A549 treated with RU486 at 1 μM for 4 hours (cell line): ENCODE results near the gene SGCB. TPM values are rescaled to one million over a fixed set of nuclear protein-coding genes. Genes with fewer than 3 reads are reported as not detected.

Experiments used
- total RNA-seq: library from RNA; stranded (reverse); fragments of 200-300 nt; extraction: Qiagen RNA extraction; gene quantifications from 5 replicates; pipeline ENCODE4 v1.2.3, GENCODE V29; 2022; ENCODE audit warnings: low read depth

Gene SGCB, protein sequence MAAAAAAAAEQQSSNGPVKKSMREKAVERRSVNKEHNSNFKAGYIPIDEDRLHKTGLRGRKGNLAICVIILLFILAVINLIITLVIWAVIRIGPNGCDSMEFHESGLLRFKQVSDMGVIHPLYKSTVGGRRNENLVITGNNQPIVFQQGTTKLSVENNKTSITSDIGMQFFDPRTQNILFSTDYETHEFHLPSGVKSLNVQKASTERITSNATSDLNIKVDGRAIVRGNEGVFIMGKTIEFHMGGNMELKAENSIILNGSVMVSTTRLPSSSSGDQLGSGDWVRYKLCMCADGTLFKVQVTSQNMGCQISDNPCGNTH
- 17.7 to 21.7 TPM (median 18.6 TPM) in 5 replicates for total RNA-seq

DNA sequence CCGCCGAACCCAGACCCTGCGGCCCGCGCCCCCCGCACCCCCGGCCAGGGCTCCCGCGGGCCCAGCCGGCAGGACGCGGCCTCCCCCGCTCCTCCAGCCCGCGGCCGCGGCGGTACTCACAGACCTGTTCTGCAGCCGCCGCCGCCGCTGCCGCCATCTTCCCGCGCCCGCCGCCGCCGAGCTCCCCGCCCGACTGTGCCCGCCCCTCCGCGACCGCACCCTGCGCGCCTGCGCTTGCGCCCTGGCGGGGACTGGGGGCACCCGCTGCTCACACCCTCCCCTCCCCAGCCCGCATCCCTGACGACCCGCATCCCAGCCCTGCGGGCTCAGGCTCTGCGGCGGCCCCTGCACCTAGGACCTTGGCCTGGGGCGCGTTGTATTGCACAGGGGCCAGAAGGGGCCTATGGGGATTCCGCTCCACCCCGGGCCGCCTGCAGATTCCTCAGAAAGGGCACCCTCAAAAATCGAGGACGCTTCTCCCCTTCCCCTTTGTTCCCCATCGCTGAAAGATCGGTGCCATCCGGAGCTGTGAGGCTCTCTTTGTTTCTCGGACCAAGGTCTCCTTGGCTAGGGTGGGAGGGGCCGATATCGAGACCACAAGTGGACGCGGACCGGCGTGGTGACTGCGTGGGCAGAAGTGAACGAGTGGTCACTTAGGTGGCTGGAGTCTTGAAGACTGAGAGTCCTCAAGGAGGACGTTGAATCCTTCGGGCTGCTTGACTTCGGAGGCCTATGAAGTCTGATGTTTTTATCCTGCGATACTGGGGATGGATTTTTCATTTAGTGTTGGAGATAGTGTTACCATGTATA is at the start of gene SGCB:
TSS of gene SGCB (minus strand) at position 197 of the 810 bp plus-strand sequence. CDS start at position 157, 40 bp downstream.

DNA sequence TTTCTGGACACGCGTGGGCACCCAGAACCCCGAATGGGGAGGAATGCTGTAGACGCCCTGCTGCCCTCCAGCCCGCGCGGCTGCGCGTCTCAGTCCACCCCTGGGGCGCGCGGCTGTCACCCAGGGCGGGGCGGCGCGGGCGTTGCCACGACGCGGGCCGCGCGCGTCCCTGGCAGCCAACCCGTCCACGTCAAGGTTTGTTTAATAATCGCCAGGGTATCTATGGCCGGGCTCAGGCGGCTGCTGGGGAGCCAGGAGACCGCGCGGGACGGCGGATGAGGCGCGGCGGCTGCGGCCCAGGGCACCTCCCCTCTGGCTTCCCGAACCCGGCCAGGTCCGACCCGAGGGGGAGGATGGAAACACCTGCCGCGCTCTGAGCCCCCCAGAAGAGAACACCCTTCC is 13.1 kb upstream of the SGCB start, which contains the start of gene SPATA18:
TSS of gene SPATA18 (plus strand) at position 92 of the 402 bp plus-strand sequence. CDS start 401 bp downstream, outside the sequence.

GRCh38 chr4:52019936-52020657 is 18.0 kb downstream of the SGCB start, which contains the start of gene LRRC66:
TSS of gene LRRC66 (minus strand) at chr4:52020363. CDS start at chr4:52017613, 2,750 bp downstream.

Other genes starting within 250 kb of the SGCB start
- gene DCUN1D4, start 195.1 kb downstream of the SGCB start, total RNA-seq: 15.1 to 20.8 TPM (median 17.9 TPM) in 5 replicates
- gene LRRC66, start 17.9 kb downstream of the SGCB start, total RNA-seq: 0.05 to 0.17 TPM (median 0.06 TPM) in 5 replicates
- 3.1 to 4.6 TPM (median 4.0 TPM) in 5 replicates for gene SPATA18, start 13.0 kb upstream of the SGCB start, total RNA-seq